Mesendoderm (in vitro differentiated cells): Measurements from ENCODE around the gene TNFAIP2.
"Not testable (repeated sequence)": the region's sequence is repeated elsewhere in the genome, so short reads cannot be mapped to it uniquely, and the experiment has no call there.

ENCODE experiments used
- DNase-seq: peaks from one replicate; pipeline ENCODE4 v3.0.0; 2013
- H2AK5ac ChIP-seq: 2 replicates; pipeline ENCODE4 v1.6.1; 2013; ENCODE audit warnings: low read length, inconsistent platforms
- H2BK120ac ChIP-seq: 2 replicates; pipeline ENCODE4 v1.6.1; 2013; ENCODE audit warnings: low read depth, mild to moderate bottlenecking, low read length, moderate library complexity, mixed read lengths
- H2BK15ac ChIP-seq: replicated peaks from 2 replicates; pipeline ENCODE4 v1.6.1; 2013; ENCODE audit warnings: low read depth, mild to moderate bottlenecking, moderate library complexity
- H2BK5ac ChIP-seq: 2 replicates; pipeline ENCODE4 v1.6.1; 2013; ENCODE audit warnings: low read length, inconsistent platforms
- H3K18ac ChIP-seq: 2 replicates; pipeline ENCODE4 v1.6.1; 2013; ENCODE audit warnings: mild to moderate bottlenecking, low read length, mixed read lengths
- H3K23ac ChIP-seq: one replicate; pipeline ENCODE4 v1.6.1; 2013; ENCODE audit warnings: low read length
- H3K27ac ChIP-seq: 2 replicates; pipeline ENCODE4 v1.5.1; 2013; ENCODE audit warnings: low read depth, mild to moderate bottlenecking, inconsistent platforms, low read length, moderate library complexity
- H3K27me3 ChIP-seq: 2 replicates; pipeline ENCODE4 v1.6.1; 2013; ENCODE audit warnings: low read length, control low read depth, mild to moderate bottlenecking, inconsistent platforms; ENCODE audit not compliant: insufficient read depth, poor library complexity
- H3K36me3 ChIP-seq: 2 replicates; pipeline ENCODE4 v1.6.1; 2013; ENCODE audit warnings: low read length, inconsistent platforms; ENCODE audit not compliant: control insufficient read depth, insufficient read depth
- H3K4ac ChIP-seq: one replicate; pipeline ENCODE4 v1.6.1; 2013; ENCODE audit warnings: low read depth, mild to moderate bottlenecking, low read length, moderate library complexity
- H3K4me1 ChIP-seq: 2 replicates; pipeline ENCODE4 v1.6.1; 2013; ENCODE audit warnings: low read depth, low read length, inconsistent platforms; ENCODE audit not compliant: control insufficient read depth
- H3K4me2 ChIP-seq: 2 replicates; pipeline ENCODE4 v1.6.1; 2013; ENCODE audit warnings: low read length
- H3K4me3 ChIP-seq: 2 replicates; pipeline ENCODE4 v1.5.1; 2013; ENCODE audit warnings: mild to moderate bottlenecking, low read length
- H3K56ac ChIP-seq: one replicate; pipeline ENCODE4 v1.6.1; 2013; ENCODE audit warnings: low read length
- H3K79me1 ChIP-seq: 2 replicates; pipeline ENCODE4 v1.6.1; 2013; ENCODE audit warnings: low read length, inconsistent platforms
- H3K79me2 ChIP-seq: 2 replicates; pipeline ENCODE4 v1.6.1; 2013; ENCODE audit warnings: mild to moderate bottlenecking, low read length; ENCODE audit not compliant: control insufficient read depth, insufficient read depth
- H3K9ac ChIP-seq: 2 replicates; pipeline ENCODE4 v1.6.1; 2013; ENCODE audit warnings: low read length, inconsistent platforms
- H4K5ac ChIP-seq: one replicate; pipeline ENCODE4 v1.6.1; 2013; ENCODE audit warnings: low read length
- H4K8ac ChIP-seq: one replicate; pipeline ENCODE4 v1.6.1; 2013; ENCODE audit warnings: low read depth, mild to moderate bottlenecking, control low read depth, low read length, moderate library complexity
- whole genome bisulfite sequencing: extraction: QIAGEN DNeasy Blood & Tissue Kit; methylation state at CpG from one replicate; pipeline ENCODE4 v1.1.7; 2013; ENCODE audit warnings: low lambda C conversion rate, missing lambda C conversion rate; ENCODE audit not compliant: insufficient coverage; ENCODE audit errors: extremely low coverage; 5-methylcytosine and 5-hydroxymethylcytosine counted together

Gene TNFAIP2

DNA sequence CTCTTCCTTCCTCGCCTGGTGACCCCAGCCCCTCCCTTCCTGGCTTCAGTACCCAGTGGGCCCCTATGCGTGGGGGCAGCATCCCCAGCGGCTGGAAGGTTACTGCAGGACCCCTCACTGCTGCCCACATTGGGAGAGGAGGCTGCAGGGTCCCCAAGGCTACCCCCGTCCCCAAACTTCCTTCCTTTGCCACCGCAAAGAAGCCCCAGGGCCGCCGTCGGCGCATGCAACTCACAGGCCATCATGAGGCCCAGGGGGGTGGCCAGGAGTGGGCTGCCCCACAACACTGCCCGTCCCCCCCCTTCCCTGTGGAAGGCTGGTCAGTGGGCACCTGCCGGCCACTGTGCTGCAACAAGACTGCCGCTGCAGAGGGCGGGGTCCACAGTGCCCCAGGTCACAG, 9.5 kb upstream of the TNFAIP2 start:
- WGBS, result no CpG with 5 or more reads among the region's 13 CpGs
- H4K8ac ChIP-seq, result no peak overlapping the region
- no peak overlapping the region for H2BK5ac ChIP-seq
- no peak overlapping the region for H3K4me3 ChIP-seq
- H3K79me1 ChIP-seq, result no peaks in the 10 kb centered on the region
- no peak overlapping the region for H3K27ac ChIP-seq
- no peak overlapping the region for H2BK15ac ChIP-seq
- no peak overlapping the region for H3K18ac ChIP-seq
- no peaks in the 10 kb centered on the region for H3K36me3 ChIP-seq
- no peak for DNase-seq
- no peaks in the 10 kb centered on the region for H3K79me2 ChIP-seq
- no peaks in the 10 kb centered on the region for H3K27me3 ChIP-seq
- H4K5ac ChIP-seq, result no peak overlapping the region
- no peak overlapping the region for H2AK5ac ChIP-seq
- no peak overlapping the region for H3K23ac ChIP-seq
- no peaks in the 10 kb centered on the region for H3K4me1 ChIP-seq
- no peak overlapping the region for H3K4me2 ChIP-seq
- H3K56ac ChIP-seq, result no peak overlapping the region
- no peak overlapping the region for H2BK120ac ChIP-seq
- no peak overlapping the region for H3K9ac ChIP-seq
- no peak overlapping the region for H3K4ac ChIP-seq

DNA sequence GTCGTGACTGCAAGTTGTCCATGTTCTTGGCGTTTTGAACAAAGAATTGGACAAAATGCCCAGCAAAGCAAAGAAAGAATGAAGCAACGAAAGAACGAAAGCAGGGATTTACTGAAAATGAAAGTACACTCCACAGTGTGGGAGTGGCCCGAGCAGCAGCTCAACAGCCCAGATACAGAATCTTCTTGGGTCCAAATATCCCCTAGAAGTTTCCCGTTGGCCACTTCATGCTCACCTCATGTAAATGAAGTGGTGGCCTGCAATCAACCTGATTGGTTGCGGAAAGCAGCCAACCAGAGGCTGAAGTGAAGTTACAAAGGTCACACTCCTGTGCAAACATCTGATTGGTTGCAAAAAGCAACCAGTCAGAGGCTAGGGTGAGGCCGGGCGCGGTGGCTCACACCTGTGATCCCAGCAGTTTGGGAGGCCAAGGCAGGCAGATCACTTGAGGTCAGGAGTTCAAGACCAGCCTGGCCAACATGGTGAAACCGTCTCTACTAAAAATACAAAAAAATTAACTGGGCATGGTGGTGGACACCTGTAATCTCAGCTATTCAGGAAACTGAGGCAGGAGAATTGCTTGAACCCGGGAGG, 8.1 kb upstream of the TNFAIP2 start:
- H2BK120ac ChIP-seq, H2BK15ac ChIP-seq, H2BK5ac ChIP-seq, H3K18ac ChIP-seq, H3K27ac ChIP-seq, H3K27me3 ChIP-seq, H3K9ac ChIP-seq, H4K5ac ChIP-seq, H3K23ac ChIP-seq, DNase-seq, H2AK5ac ChIP-seq, H4K8ac ChIP-seq, H3K4me3 ChIP-seq, H3K4me2 ChIP-seq, H3K4me1 ChIP-seq, H3K79me1 ChIP-seq, H3K36me3 ChIP-seq, H3K4ac ChIP-seq, H3K56ac ChIP-seq, H3K79me2 ChIP-seq: not testable (repeated sequence)
- no CpG with 5 or more reads among the region's 12 CpGs for WGBS

DNA sequence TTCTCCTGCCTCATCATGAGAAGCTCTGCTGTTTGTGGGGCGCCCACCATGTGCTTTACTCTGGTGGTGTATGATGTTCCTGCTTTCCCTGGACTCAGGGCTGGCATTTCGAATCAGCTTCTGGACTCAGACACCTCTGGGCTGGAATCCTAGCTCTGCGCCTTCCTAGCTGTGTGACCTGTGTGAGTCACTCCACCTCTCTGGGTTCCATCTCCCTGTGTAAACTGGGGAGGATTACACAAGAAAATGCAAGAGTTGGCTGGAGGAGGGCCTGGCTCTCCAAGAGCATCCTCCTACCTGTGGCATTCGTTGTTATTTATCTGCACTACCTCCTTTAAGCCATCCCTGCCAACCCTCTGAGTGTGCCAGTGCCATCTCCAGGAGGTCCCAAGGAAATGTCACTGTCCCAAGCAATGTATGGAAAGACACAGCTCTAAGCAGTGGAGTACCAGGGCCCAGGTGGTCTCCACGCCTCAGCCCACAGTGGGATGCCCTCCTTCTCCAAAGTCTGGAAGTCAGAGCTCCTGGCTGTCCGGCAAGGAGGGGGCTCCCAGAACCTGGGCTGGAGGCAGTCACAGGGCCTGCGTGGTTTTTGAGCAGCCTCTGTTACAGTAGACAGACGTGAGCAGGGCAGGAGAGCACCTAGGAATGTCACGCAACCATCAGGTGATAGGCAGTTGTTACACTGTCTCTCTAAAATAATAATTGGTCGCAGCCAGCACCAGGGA, 7.3 kb upstream of the TNFAIP2 start:
- Histone ChIP-seq H3K18ac (no peak overlapping the region), H3K4me2 (no peak overlapping the region), H3K36me3 (no peaks in the 10 kb centered on the region), H3K27ac (no peak overlapping the region), H3K27me3 (no peaks in the 10 kb centered on the region), H2BK120ac (no peak overlapping the region), H3K79me2 (no peaks in the 10 kb centered on the region), H3K79me1 (no peaks in the 10 kb centered on the region), H3K4me3 (no peak overlapping the region), H3K9ac (no peak overlapping the region), H3K4me1 (no peaks in the 10 kb centered on the region), H4K8ac (no peak overlapping the region), H2BK5ac (no peak overlapping the region), H3K56ac (no peak overlapping the region), H4K5ac (no peak overlapping the region), H3K4ac (no peak overlapping the region), H2AK5ac (no peak overlapping the region), H3K23ac (no peak overlapping the region), H2BK15ac (no peak overlapping the region)
- WGBS, result no CpG with 5 or more reads among the region's 10 CpGs
- no peak for DNase-seq

DNA sequence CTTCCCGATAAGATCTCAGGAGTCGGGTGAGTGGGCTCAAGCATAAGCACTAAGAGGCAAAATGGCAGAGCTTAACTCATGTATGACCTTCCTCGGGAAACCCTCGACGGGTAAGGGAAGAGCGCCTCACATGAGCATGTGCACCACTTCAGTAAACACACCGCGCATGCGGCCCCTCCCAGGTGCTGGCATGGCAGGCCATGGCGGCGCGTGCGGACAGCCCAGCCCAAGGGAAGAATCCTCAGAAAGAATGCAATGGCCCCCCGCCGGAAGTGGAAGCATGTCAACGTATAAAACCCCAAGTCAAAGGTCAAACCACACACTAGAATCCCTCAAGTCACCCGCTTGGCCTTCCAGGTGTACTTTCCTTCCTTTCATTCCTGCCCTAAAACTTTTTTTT, 6.6 kb upstream of the TNFAIP2 start:
- Histone ChIP-seq H3K79me1 (no peaks in the 10 kb centered on the region), H4K5ac (no peak overlapping the region), H3K4me1 (peaks cover 3% of the 10 kb centered on the region), H2BK120ac (no peak overlapping the region), H4K8ac (no peak overlapping the region), H3K79me2 (no peaks in the 10 kb centered on the region), H3K23ac (no peak overlapping the region), H3K56ac (no peak overlapping the region), H3K4ac (no peak overlapping the region), H2BK15ac (no peak overlapping the region), H2AK5ac (no peak overlapping the region), H3K4me3 (no peak overlapping the region), H3K36me3 (no peaks in the 10 kb centered on the region), H3K27me3 (no peaks in the 10 kb centered on the region), H3K18ac (no peak overlapping the region), H2BK5ac (no peak overlapping the region), H3K9ac (no peak overlapping the region), H3K27ac (no peak overlapping the region), H3K4me2 (no peak overlapping the region)
- WGBS, result no CpG with 5 or more reads among the region's 17 CpGs
- DNase-seq, result no peak

DNA sequence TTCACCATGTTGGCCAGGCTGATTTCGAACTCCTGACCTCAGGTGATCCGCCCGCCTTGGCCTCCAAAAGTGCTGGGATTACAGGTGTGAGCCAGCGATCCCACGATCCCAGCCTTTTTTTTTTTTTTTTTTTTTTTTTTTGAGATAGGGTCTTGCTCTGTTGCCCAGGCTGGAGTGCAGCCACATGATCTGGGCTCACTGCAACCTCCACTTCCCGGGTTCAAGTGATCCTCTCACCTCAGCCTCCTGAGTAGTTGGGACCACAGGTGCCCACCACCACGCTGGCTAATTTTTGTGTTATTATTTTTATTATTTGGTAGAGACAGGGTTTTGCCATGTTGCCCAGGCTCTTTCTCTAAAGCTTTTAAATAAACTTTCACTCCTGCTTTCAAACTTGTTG, 5.8 kb upstream of the TNFAIP2 start:
- H3K4me2 ChIP-seq, H3K56ac ChIP-seq, H3K27me3 ChIP-seq, H3K9ac ChIP-seq, H2BK5ac ChIP-seq, H3K4ac ChIP-seq, H2AK5ac ChIP-seq, H3K27ac ChIP-seq, H3K4me1 ChIP-seq, H3K23ac ChIP-seq, H4K8ac ChIP-seq, H2BK15ac ChIP-seq, H3K79me1 ChIP-seq, H3K79me2 ChIP-seq, H3K4me3 ChIP-seq, DNase-seq, H2BK120ac ChIP-seq, H4K5ac ChIP-seq, H3K18ac ChIP-seq, H3K36me3 ChIP-seq: not testable (repeated sequence)
- WGBS, result no CpG with 5 or more reads among the region's 7 CpGs
